Measurements from ENCODE around the gene EP300. TPM values are rescaled to one million over a fixed set of nuclear protein-coding genes. Genes with fewer than 3 reads are reported as not detected.
A peak's percentile ranks its signal among the peaks of the same experiment; 100 is the strongest.
"Not testable (repeated sequence)": the region's sequence is repeated elsewhere in the genome, so short reads cannot be mapped to it uniquely, and the experiment has no call there.

Gene EP300
- total RNA-seq, 1 donor from 2014 or later = 37.4 TPM

GRCh38 chr22:41094041-41094593, 1.7 kb downstream of the EP300 start:
- Histone ChIP-seq H3K36me3 (ENCODE audit: control insufficient read depth, insufficient read depth, low read length) (no peaks in the 10 kb centered on the region), H3K27me3 (ENCODE audit: control insufficient read depth, insufficient read depth, low read length) (no peaks in the 10 kb centered on the region), H3K4me3 (ENCODE audit: low read depth, low read length) (peak overlapping the region; percentile 96)
- DNase-seq (ENCODE audit: low read depth) = no peak
- no peak for TF ChIP-seq CTCF (IDR thresholded peaks at IDR 0.05; ENCODE audit: insufficient read depth, low read length, poor library complexity, severe bottlenecking)

GRCh38 chr22:41096391-41096790, 4.0 kb downstream of the EP300 start:
- Histone ChIP-seq H3K36me3 (ENCODE audit: control insufficient read depth, insufficient read depth, low read length) (no peaks in the 10 kb centered on the region), H3K27me3 (ENCODE audit: control insufficient read depth, insufficient read depth, low read length) (no peaks in the 10 kb centered on the region), H3K4me3 (ENCODE audit: low read depth, low read length) (no peak overlapping the region)
- TF ChIP-seq CTCF (IDR thresholded peaks at IDR 0.05; ENCODE audit: insufficient read depth, low read length, poor library complexity, severe bottlenecking) = no peak
- no peak for DNase-seq (ENCODE audit: low read depth)

- Histone ChIP-seq H3K36me3 (ENCODE audit: control insufficient read depth, insufficient read depth, low read length) (no peaks in the 10 kb centered on the region), H3K27me3 (ENCODE audit: control insufficient read depth, insufficient read depth, low read length) (no peaks in the 10 kb centered on the region), H3K4me3 (ENCODE audit: low read depth, low read length) (no peak overlapping the region)
- TF ChIP-seq CTCF (IDR thresholded peaks at IDR 0.05; ENCODE audit: insufficient read depth, low read length, poor library complexity, severe bottlenecking) = no peak
- no peak for DNase-seq (ENCODE audit: low read depth)
These were observed 4.4 kb downstream of the EP300 start for GRCh38 chr22:41096841-41097240.

GRCh38 chr22:41099036-41099435, 6.6 kb downstream of the EP300 start:
- TF ChIP-seq CTCF (IDR thresholded peaks at IDR 0.05; ENCODE audit: insufficient read depth, low read length, poor library complexity, severe bottlenecking) = no peak
- Histone ChIP-seq H3K36me3 (ENCODE audit: control insufficient read depth, insufficient read depth, low read length) (no peaks in the 10 kb centered on the region), H3K27me3 (ENCODE audit: control insufficient read depth, insufficient read depth, low read length) (no peaks in the 10 kb centered on the region), H3K4me3 (ENCODE audit: low read depth, low read length) (no peak overlapping the region)
- no peak for DNase-seq (ENCODE audit: low read depth)

GRCh38 chr22:41106122-41106968, 14.0 kb downstream of the EP300 start:
- Histone ChIP-seq H3K27me3 (ENCODE audit: control insufficient read depth, insufficient read depth, low read length) (no peaks in the 10 kb centered on the region), H3K36me3 (ENCODE audit: control insufficient read depth, insufficient read depth, low read length) (no peaks in the 10 kb centered on the region), H3K4me3 (ENCODE audit: low read depth, low read length) (no peak overlapping the region)
- no peak for DNase-seq (ENCODE audit: low read depth)
- no peak for TF ChIP-seq CTCF (IDR thresholded peaks at IDR 0.05; ENCODE audit: insufficient read depth, low read length, poor library complexity, severe bottlenecking)

- not testable (repeated sequence) for H3K36me3 ChIP-seq (ENCODE audit: control insufficient read depth, insufficient read depth, low read length); DNase-seq (ENCODE audit: low read depth); H3K4me3 ChIP-seq (ENCODE audit: low read depth, low read length); H3K27me3 ChIP-seq (ENCODE audit: control insufficient read depth, insufficient read depth, low read length)
These were observed 14.6 kb downstream of the EP300 start for GRCh38 chr22:41106969-41107325.

Data from kidney epithelial cell (primary cell).